PC-3 (cell line): ENCODE data around the gene TRIM40. TPM values are rescaled to one million over a fixed set of nuclear protein-coding genes. Genes with fewer than 3 reads are reported as not detected.
"Not testable (repeated sequence)": the region's sequence is repeated elsewhere in the genome, so short reads cannot be mapped to it uniquely, and the experiment has no call there.

Source experiments
- ATAC-seq: fragments of 200-7000 bp; cut with Tn5 transposase; 2 replicates; pipeline ENCODE4 v1.9.1; 2020; ENCODE audit warnings: mild to moderate bottlenecking, moderate library complexity
- BruUV-seq: library from RNA; stranded (reverse); fragments of 400-500 nt; replicated peaks from 2 replicates; lab custom pipeline; 2021; lab: Mats Ljungman, UMichigan
- CTCF ChIA-PET: fragments of 300-600 bp; sonication (Branson Sonifier 250); formaldehyde crosslinking; loops from one replicate; lab custom pipeline; 2022; ENCODE audit warnings: antibody characterized with exemption; lab: Charles Lee
- POLR2A ChIA-PET: fragments of 300-600 bp; sonication (Branson Sonifier 250); formaldehyde crosslinking; loops from one replicate; lab custom pipeline; 2022; ENCODE audit warnings: antibody characterized with exemption; ENCODE audit not compliant: unreplicated experiment; lab: Charles Lee
- DNase-seq: peaks from one replicate; pipeline ENCODE4 v3.0.0-alpha.2; 2015
- H2AFZ ChIP-seq: fragments of 300-600 bp; sonication (generic); 2 replicates; pipeline ENCODE4 v1.6.0; 2016; ENCODE audit warnings: antibody characterized with exemption, low read length
- H3F3A ChIP-seq: fragments of 300-600 bp; sonication (generic); one replicate; pipeline ENCODE4 v1.6.0; 2017; ENCODE audit warnings: antibody characterized with exemption, low read length, control low read depth, mild to moderate bottlenecking; ENCODE audit not compliant: unreplicated experiment
- H3K27ac ChIP-seq: fragments of 300-600 bp; sonication (generic); 2 replicates; pipeline ENCODE4 v1.5.1; 2016; ENCODE audit warnings: mild to moderate bottlenecking, low read length
- H3K27me3 ChIP-seq: fragments of 300-600 bp; sonication (generic); 2 replicates; pipeline ENCODE4 v1.6.1; 2016; ENCODE audit warnings: low read length, mixed read lengths
- H3K36me3 ChIP-seq: fragments of 300-600 bp; sonication (generic); 2 replicates; pipeline ENCODE4 v1.6.1; 2016; ENCODE audit warnings: low read depth, mixed run types, low read length, mixed read lengths
- H3K4me1 ChIP-seq: fragments of 300-600 bp; sonication (generic); 2 replicates; pipeline ENCODE4 v1.5.1; 2016; ENCODE audit warnings: low read length; ENCODE audit not compliant: insufficient read depth
- H3K4me2 ChIP-seq: fragments of 300-600 bp; sonication (generic); 2 replicates; pipeline ENCODE4 v1.6.0; 2016; ENCODE audit warnings: low read length
- H3K4me3 ChIP-seq: fragments of 300-600 bp; sonication (generic); 2 replicates; pipeline ENCODE4 v1.5.1; 2016; ENCODE audit warnings: mild to moderate bottlenecking, low read length, mixed read lengths
- H3K79me2 ChIP-seq: fragments of 300-600 bp; sonication (generic); 2 replicates; pipeline ENCODE4 v1.6.1; 2017; ENCODE audit warnings: low read length, mixed read lengths
- H3K9ac ChIP-seq: fragments of 300-600 bp; sonication (generic); 2 replicates; pipeline ENCODE4 v1.6.0; 2016; ENCODE audit warnings: mild to moderate bottlenecking, low read length
- H3K9me2 ChIP-seq: fragments of 300-600 bp; sonication (generic); replicated peaks from 2 replicates; pipeline ENCODE4 v1.6.1; 2016; ENCODE audit warnings: mixed run types, low read length, mixed read lengths
- H3K9me3 ChIP-seq: fragments of 300-600 bp; sonication (generic); 2 replicates; pipeline ENCODE4 v1.6.1; 2016; ENCODE audit warnings: low read length, mixed read lengths
- H4K20me1 ChIP-seq: fragments of 300-600 bp; sonication (generic); 2 replicates; pipeline ENCODE4 v1.6.1; 2016; ENCODE audit warnings: low read length, mixed read lengths
- EZH2 ChIP-seq: fragments of 300-600 bp; sonication (generic); IDR thresholded peaks from one replicate; pipeline ENCODE4 v1.6.1; 2017; ENCODE audit warnings: antibody characterized with exemption, mild to moderate bottlenecking, low read length; ENCODE audit not compliant: unreplicated experiment
- EZH2phosphoT487 ChIP-seq: fragments of 300-600 bp; sonication (generic); IDR thresholded peaks from 2 replicates; pipeline ENCODE4 v1.6.1; 2018; ENCODE audit warnings: mild to moderate bottlenecking, antibody characterized with exemption, low read length, borderline replicate concordance
- intact Hi-C: fragments of 100-400 bp; cut with micrococcal nuclease; formaldehyde crosslinking; loops from 2 replicates; pipeline ENCODE4 v1.9.0; 2023
- total RNA-seq: library from RNA; depleted of rRNA; stranded (reverse); fragments of >200 nt; gene quantifications from 2 replicates; pipeline ENCODE4 v1.2.3, GENCODE V29; 2014
- TF ChIP-seq, protein P1 (sequence below): fragments of 300-600 bp; sonication (generic); conservative IDR thresholded peaks from 2 replicates; pipeline ENCODE4 v1.5.1; 2017; ENCODE audit warnings: antibody characterized with exemption, low read depth, mild to moderate bottlenecking, low read length

TRIM40 gene
- total RNA-seq, 1 experiment from 2014 or later = not detected

GRCh38 chr6:30164714-30165113 is 28.8 kb downstream of the TRIM40 start:
- Histone ChIP-seq H2AFZ (no peak overlapping the region), H3K36me3 (no peaks in the 10 kb centered on the region), H3K9me2 (no peaks in the 10 kb centered on the region), H3K4me2 (no peak overlapping the region), H3K79me2 (no peaks in the 10 kb centered on the region), H3K4me3 (no peak overlapping the region), H3K9me3 (no peaks in the 10 kb centered on the region), H3K4me1 (no peaks in the 10 kb centered on the region), H3K9ac (no peak overlapping the region), H4K20me1 (no peaks in the 10 kb centered on the region), H3K27ac (no peak overlapping the region), H3F3A (no peaks in the 10 kb centered on the region), H3K27me3 (no peaks in the 10 kb centered on the region; the same call in 1 of the 2 replicates)
- ATAC-seq (no peak), DNase-seq (no peak)
- BruUV-seq = no TSS peak
- ChIA-PET CTCF (no interaction called here), POLR2A (no interaction called here)
- intact Hi-C loops = no loop called here
- TF ChIP-seq EZH2 (no peak), EZH2phosphoT487 (no peak)
- TF ChIP-seq, protein P1, sequence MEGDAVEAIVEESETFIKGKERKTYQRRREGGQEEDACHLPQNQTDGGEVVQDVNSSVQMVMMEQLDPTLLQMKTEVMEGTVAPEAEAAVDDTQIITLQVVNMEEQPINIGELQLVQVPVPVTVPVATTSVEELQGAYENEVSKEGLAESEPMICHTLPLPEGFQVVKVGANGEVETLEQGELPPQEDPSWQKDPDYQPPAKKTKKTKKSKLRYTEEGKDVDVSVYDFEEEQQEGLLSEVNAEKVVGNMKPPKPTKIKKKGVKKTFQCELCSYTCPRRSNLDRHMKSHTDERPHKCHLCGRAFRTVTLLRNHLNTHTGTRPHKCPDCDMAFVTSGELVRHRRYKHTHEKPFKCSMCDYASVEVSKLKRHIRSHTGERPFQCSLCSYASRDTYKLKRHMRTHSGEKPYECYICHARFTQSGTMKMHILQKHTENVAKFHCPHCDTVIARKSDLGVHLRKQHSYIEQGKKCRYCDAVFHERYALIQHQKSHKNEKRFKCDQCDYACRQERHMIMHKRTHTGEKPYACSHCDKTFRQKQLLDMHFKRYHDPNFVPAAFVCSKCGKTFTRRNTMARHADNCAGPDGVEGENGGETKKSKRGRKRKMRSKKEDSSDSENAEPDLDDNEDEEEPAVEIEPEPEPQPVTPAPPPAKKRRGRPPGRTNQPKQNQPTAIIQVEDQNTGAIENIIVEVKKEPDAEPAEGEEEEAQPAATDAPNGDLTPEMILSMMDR = no peak

DNA sequence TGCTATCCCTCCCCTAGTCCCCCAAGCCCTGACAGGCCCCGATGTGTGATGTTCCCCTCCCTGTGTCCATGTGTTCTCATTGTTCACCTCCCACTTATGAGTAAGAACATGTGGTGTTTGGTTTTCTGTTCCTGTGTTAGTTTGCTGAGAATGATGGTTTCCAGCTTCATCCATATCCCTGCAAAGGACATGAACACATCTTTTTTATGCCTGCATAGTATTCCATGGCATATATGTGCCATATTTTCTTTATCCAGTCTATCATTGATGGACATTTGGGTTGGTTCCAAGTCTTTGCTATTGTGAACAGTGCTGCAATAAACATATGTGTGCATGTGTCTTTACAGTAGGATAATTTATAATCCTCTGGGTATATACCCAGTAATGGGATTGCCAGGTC is 29.3 kb downstream of the TRIM40 start:
- H3K4me3 ChIP-seq, POLR2A ChIA-PET, H3K27me3 ChIP-seq, H2AFZ ChIP-seq, H3K79me2 ChIP-seq, H3K36me3 ChIP-seq, DNase-seq, H3K9me2 ChIP-seq, H4K20me1 ChIP-seq, H3K9ac ChIP-seq, H3F3A ChIP-seq, H3K9me3 ChIP-seq, H3K4me1 ChIP-seq, intact Hi-C loops, BruUV-seq, H3K4me2 ChIP-seq, H3K27ac ChIP-seq, CTCF ChIA-PET, ATAC-seq: not testable (repeated sequence)

- Histone ChIP-seq H3K4me1 (no peaks in the 10 kb centered on the region), H3K4me3 (no peak overlapping the region), H3K4me2 (no peak overlapping the region), H3K36me3 (no peaks in the 10 kb centered on the region), H3K27ac (no peak overlapping the region), H3K9me2 (no peaks in the 10 kb centered on the region), H3K9me3 (no peaks in the 10 kb centered on the region), H2AFZ (no peak overlapping the region), H3K79me2 (no peaks in the 10 kb centered on the region), H3K27me3 (peaks cover 11% of the 10 kb centered on the region), H3K9ac (no peak overlapping the region), H3F3A (no peaks in the 10 kb centered on the region), H4K20me1 (no peaks in the 10 kb centered on the region)
- DNase-seq = no peak
- ChIA-PET CTCF (interaction anchor here (0.8 kb wide), 1 partner anchor 64 kb away, joined by 3 read pairs; no protein-coding TSS in a partner anchor), POLR2A (interaction anchor here (0.6 kb wide), 1 partner anchor 87 kb away, joined by 10 read pairs; no protein-coding TSS in a partner anchor)
- intact Hi-C loops = no loop called here
- no peak for ATAC-seq
- no TSS peak for BruUV-seq
- no peak for TF ChIP-seq EZH2
- no peak for TF ChIP-seq EZH2phosphoT487
- TF ChIP-seq, protein P1 = no peak
Measured at GRCh38 chr6:30167101-30167500, 31.2 kb downstream of the TRIM40 start.
